ENCODE data around the gene FHAD1.

Gene FHAD1

DNA sequence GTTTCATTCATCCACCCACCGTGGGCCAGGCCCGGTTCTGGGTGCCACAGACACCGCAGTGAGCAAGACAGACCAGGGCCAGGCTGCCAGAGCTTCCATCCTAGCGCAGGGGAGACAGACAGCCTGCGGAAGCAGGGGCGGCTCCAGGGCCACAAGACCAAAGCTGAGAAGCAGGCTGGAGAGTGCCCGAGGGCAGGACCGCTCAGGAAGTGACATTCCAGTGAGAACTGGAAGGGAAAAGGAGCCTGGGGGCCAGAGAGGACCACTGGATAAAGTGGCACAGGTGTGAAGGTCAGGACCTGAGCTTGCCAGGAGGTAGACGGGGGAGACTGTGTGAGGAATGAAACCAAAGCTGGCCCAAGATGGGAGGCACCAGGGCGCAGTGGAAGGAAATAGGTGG lies 103.1 kb downstream of the FHAD1 start:
- TF ChIP-seq, protein P1, sequence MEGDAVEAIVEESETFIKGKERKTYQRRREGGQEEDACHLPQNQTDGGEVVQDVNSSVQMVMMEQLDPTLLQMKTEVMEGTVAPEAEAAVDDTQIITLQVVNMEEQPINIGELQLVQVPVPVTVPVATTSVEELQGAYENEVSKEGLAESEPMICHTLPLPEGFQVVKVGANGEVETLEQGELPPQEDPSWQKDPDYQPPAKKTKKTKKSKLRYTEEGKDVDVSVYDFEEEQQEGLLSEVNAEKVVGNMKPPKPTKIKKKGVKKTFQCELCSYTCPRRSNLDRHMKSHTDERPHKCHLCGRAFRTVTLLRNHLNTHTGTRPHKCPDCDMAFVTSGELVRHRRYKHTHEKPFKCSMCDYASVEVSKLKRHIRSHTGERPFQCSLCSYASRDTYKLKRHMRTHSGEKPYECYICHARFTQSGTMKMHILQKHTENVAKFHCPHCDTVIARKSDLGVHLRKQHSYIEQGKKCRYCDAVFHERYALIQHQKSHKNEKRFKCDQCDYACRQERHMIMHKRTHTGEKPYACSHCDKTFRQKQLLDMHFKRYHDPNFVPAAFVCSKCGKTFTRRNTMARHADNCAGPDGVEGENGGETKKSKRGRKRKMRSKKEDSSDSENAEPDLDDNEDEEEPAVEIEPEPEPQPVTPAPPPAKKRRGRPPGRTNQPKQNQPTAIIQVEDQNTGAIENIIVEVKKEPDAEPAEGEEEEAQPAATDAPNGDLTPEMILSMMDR (IDR thresholded peaks at IDR 0.05; ENCODE audit: control extremely low read depth, extremely low read depth, low read depth, missing control alignments), result no peak
- ChIA-PET CTCF (interaction anchor here (0.8 to 1.7 kb wide), 3 partner anchors 27 to 82 kb away, joined by 3 to 6 read pairs (median 3); no protein-coding TSS in a partner anchor), POLR2A (no interaction called here)
- no peak for DNase-seq (ENCODE audit: extremely low spot score)

DNA sequence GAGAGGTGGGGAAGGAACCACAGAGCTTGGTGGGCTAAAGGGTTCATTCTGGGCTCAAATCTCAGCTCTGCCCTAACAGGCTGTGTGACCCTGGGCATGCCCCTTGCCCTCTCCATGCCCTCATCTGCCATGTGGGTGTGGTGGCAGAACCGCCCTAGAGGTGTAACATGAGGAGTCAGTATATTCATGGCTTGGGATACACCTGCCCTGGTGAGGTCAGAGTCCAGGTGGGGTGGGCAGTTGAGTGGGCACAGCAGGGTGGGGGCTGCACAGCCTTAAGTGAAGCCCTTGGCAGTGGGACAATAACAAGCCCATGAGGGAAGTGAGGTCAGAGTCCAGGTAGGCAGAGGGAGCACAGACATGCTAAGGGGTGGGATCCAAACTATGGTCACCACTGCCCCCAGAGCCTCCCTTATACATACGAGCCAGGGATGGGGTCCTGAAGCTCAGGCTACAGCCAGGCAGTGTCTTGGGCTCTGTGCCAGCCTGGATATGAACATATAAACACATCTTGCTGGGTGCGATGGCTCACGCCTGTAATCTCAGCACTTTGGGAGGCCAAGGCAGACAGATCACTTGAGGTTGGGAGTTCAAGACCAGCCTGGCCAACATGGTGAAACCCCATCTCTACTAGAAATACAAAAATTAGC lies 103.7 kb downstream of the FHAD1 start:
- ChIA-PET CTCF (interaction anchor here (0.8 to 1.7 kb wide), 3 partner anchors 27 to 81 kb away, joined by 3 to 6 read pairs (median 3); no protein-coding TSS in a partner anchor), POLR2A (no interaction called here)
- no peak for DNase-seq (ENCODE audit: extremely low spot score)
- TF ChIP-seq, protein P1 (IDR thresholded peaks at IDR 0.05; ENCODE audit: control extremely low read depth, extremely low read depth, low read depth, missing control alignments), result no peak

DNA sequence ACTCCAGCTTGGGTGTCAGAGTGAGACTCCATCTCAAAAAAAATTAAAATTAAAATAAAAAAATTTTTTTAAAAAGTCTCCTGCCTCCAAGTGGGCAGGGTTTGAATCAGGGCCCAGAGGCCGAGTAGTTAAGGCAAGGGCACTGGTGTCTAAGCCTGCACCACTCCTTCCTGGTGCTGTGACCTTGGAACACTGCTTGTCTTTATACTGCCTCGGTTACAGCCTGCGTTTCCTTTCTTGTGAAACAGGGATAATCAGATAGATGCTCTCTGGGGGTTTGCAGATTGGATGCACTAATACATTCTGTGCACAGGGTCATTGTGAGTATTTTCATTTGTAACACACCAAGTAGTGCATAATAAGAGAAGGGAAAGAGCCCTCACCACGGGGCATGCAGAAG lies 104.3 kb downstream of the FHAD1 start:
- TF ChIP-seq, protein P1 (IDR thresholded peaks at IDR 0.05; ENCODE audit: control extremely low read depth, extremely low read depth, low read depth, missing control alignments), result no peak
- CTCF ChIA-PET, result interaction anchor here (1.0 kb wide), 1 partner anchor 54 kb away, joined by 3 read pairs; no protein-coding TSS in a partner anchor
- no peak for DNase-seq (ENCODE audit: extremely low spot score)
- POLR2A ChIA-PET, result no interaction called here

DNA sequence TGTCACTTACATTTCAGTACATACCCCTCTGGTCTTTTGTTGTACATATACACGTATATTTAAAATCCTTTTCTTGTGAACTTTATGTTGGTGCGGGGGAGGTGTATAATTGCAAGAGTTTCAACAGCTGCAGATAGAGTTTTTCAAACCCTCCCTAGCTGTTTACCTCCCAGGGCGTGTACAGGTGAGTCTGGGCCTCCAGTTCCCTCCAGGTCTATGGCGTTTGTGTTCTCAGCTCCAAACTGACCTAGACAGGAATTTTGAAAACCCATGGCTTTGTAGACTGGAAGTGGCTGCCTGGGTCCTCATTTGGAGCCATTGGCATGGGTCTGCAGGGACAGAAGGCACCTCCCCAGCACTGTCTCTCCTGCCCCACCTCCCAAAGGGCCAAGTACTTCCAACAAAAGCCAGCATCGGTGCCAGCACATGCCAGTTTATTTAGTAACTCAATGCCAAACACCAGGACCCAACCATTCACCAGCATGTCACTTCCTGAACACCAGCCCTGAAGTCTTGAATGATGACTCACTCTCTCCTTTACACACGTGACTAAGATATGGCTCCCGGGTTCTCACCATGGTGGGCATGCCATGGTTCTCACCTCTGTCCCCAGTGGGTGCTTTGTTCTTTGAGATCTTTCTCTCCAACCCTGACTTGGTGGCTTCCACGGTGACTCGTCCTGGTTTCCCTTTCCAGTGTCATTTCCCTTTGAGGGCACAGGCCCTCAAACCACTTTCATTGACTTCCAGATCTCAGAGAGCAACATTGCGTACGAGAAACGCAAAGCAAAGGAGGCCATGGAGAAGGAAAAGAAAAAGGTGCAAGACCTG lies 105.3 kb downstream of the FHAD1 start:
- DNase-seq (ENCODE audit: extremely low spot score), result no peak
- POLR2A ChIA-PET, result no interaction called here
- TF ChIP-seq, protein P1 (IDR thresholded peaks at IDR 0.05; ENCODE audit: control extremely low read depth, extremely low read depth, low read depth, missing control alignments), result no peak
- CTCF ChIA-PET, result no interaction called here

DNA sequence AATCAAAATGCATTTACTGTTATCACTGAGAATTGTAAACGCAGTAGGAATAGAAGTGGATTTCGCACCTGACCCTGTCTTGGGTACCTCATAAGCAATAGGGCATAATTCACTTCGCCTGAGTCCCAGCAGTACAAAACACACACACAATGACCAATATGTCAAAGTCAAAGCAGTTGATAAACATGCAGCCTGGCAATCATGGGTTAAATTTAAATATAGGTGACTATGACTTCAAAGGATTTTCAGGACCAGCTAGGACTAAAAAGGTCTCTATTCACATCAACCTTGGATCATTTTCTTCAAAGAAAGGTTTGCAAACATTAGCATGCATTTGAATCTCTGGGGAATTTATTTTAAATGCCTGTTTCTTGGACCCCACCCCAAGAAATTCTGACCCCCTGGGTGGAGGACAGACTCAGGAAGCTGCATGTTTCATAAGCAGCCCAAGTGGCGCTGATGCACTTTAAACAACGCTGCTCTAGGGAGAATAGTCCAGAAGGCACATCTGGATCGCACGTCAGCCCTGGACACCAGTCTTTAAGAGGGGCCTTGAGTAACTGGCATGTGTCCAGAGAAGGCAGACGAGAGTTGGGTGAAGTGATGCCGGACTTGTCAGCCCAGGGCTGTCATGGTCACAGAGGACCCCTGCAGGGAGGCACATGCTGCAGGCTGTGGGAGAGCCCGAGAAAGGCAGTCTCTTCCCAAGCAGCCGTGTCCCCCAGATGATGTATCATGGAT lies 107.0 kb downstream of the FHAD1 start:
- DNase-seq (ENCODE audit: extremely low spot score), result no peak
- TF ChIP-seq, protein P1 (IDR thresholded peaks at IDR 0.05; ENCODE audit: control extremely low read depth, extremely low read depth, low read depth, missing control alignments), result no peak
- POLR2A ChIA-PET, result no interaction called here
- CTCF ChIA-PET, result no interaction called here

DNA sequence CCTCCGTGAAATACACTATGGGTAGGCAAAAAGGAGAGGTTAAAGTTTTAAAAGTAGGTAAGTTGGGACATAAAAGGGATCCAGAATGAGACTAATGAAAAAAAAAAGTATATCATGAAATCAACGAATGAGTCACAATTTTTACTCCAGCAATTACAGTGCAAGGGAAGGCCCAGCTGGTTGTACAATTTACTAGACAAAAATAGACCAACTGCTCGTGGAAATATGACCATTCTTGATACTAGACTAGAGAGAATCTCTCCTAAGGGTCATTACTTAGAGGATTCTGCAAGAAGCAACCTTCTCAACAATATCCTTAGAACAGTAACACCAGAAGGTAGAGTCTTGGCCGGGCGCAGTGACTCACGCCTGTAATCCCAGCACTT lies 107.5 kb downstream of the FHAD1 start:
- TF ChIP-seq, protein P1 (IDR thresholded peaks at IDR 0.05; ENCODE audit: control extremely low read depth, extremely low read depth, low read depth, missing control alignments), result no peak
- ChIA-PET CTCF (no interaction called here), POLR2A (no interaction called here)
- no peak for DNase-seq (ENCODE audit: extremely low spot score)

Data from GM10248 (cell line).